T-helper 17 cell (primary cell): ENCODE data around the gene SMARCA4. TPM values are rescaled to one million over a fixed set of nuclear protein-coding genes. Genes with fewer than 3 reads are reported as not detected.
"Not testable (repeated sequence)": the region's sequence is repeated elsewhere in the genome, so short reads cannot be mapped to it uniquely, and the experiment has no call there.

Experiments
- ATAC-seq: fragments of 150-1000 bp; cut with Tn5 transposase; 2 replicates; pipeline ENCODE4 v1.10.0; 2021; ENCODE audit warnings: mild to moderate bottlenecking, moderate library complexity
- DNase-seq, 3 donors: peaks; one replicate each; pipeline versions ENCODE4 v3.0.0 to v3.0.0-alpha.2; 2020 to 2021
- H3K9me3 ChIP-seq: one replicate; pipeline ENCODE4 v1.7.0; 2013; ENCODE audit warnings: low read length, mild to moderate bottlenecking; ENCODE audit not compliant: control insufficient read depth, poor library complexity, severe bottlenecking
- H3K27ac Mint-ChIP-seq: one replicate; pipeline ENCODE4 v1.8.0; 2022; ENCODE audit warnings: mild to moderate bottlenecking, moderate library complexity, mixed read lengths
- H3K27me3 Mint-ChIP-seq: one replicate; pipeline ENCODE4 v1.8.0; 2022; ENCODE audit warnings: mixed read lengths
- H3K36me3 Mint-ChIP-seq: one replicate; pipeline ENCODE4 v1.8.0; 2022; ENCODE audit warnings: low read depth, mixed read lengths
- H3K4me1 Mint-ChIP-seq: one replicate; pipeline ENCODE4 v1.8.0; 2022; ENCODE audit warnings: mild to moderate bottlenecking, mixed read lengths
- H3K4me3 Mint-ChIP-seq: one replicate; pipeline ENCODE4 v1.8.0; 2022; ENCODE audit warnings: mild to moderate bottlenecking, moderate library complexity, mixed read lengths
- total RNA-seq, 4 donors: library from RNA in 2 of 4; stranded (reverse) in 2 of 4; gene quantifications; one replicate each; pipeline ENCODE4 v1.2.3 and lab custom pipeline; 2022 to 2026

Gene SMARCA4
- total RNA-seq, 2 donors from 2014 or later, result 93.9 to 94.0 TPM

DNA sequence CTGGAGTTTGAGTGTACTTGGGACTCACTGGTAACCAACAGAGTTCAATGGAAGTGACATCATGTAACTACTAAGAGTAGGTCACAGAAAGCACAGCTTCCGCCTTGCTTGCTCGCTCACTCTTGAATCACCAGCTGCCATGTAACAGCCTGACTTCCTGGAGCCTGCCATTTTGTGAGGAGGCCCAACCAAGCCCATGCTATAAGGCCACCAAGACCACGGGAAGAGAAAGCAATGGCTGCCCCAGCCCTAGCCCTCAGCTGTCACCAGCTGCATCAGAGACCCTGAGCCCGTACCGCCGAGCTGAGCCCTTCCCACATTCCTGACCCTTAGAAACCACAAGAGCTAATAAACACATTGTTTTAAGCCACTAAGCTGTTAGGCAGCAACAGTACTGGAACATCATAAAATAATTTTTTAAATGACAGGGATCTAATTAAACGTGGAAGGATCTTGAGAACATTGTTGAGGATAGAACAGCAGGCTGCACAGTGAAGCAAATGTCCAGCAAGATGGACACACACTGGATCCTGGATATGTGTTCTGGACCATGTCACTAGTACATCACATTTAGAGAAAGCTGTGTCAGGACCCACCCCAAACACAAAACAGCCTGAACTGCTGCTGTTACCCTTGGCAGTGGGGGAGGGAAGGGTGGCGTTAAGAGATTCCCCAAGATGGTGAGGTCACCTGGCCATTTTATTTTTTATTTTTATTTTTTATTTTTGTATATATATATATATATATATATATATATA is 106.7 kb downstream of the SMARCA4 start:
- ATAC-seq, result no peak
- Mint-ChIP-seq H3K36me3 (no peaks in the 10 kb centered on the region), H3K27ac (no peak overlapping the region), H3K27me3 (no peaks in the 10 kb centered on the region), H3K4me3 (no peak overlapping the region), H3K4me1 (peaks cover 9% of the 10 kb centered on the region)
- no peak for DNase-seq
- no peaks in the 10 kb centered on the region for H3K9me3 ChIP-seq

DNA sequence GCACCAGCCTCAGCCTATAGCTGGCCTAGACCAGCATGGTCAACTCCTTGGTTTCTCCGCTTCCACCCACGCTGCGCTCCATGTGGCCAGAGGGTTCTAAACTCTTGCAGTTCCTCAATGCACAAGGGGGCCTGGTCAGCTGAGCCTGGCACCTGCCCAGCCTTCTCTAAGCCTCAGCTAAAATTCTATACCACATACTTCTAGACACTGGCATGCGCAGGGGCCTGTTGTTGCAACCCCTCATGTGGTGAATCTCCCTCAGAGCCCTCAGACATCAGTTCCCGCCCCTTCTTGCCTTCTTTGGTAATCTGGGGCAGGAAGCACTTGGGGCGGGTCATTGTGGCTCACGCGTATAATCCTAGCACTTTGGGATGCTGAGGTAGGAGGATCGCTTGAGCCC is 108.7 kb downstream of the SMARCA4 start:
- no peaks in the 10 kb centered on the region for H3K36me3 Mint-ChIP-seq
- H3K27ac Mint-ChIP-seq, result peak overlapping the region; percentile 73
- H3K4me3 Mint-ChIP-seq, result no peak overlapping the region
- ATAC-seq, result no peak
- DNase-seq, result no peak
- no peaks in the 10 kb centered on the region for H3K9me3 ChIP-seq
- H3K27me3 Mint-ChIP-seq, result no peaks in the 10 kb centered on the region
- H3K4me1 Mint-ChIP-seq, result peaks cover 12% of the 10 kb centered on the region

DNA sequence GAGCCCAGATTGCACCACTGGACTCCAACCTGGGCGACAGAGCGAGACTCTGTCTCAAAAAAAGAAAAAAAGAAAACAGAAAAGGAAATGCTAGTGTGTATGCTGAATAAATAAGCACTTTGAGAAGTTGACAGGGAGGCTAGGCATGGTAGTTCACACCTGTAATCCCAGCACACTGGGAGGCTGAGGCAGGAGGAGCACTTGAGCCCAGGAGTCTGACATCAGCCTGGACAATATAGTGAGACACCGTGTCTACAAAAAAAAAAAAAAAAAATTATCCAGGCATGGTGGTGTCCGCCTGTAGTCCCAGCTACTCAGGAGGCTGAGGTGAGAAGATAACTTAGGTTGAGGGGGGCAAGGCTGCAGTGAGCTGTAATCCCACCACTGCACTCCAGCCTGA is 109.3 kb downstream of the SMARCA4 start:
- Mint-ChIP-seq H3K4me3 (no peak overlapping the region), H3K4me1 (peaks cover 15% of the 10 kb centered on the region), H3K36me3 (no peaks in the 10 kb centered on the region), H3K27me3 (no peaks in the 10 kb centered on the region), H3K27ac (peak overlapping the region; percentile 73)
- DNase-seq (no peak), ATAC-seq (no peak)
- H3K9me3 ChIP-seq, result no peaks in the 10 kb centered on the region

DNA sequence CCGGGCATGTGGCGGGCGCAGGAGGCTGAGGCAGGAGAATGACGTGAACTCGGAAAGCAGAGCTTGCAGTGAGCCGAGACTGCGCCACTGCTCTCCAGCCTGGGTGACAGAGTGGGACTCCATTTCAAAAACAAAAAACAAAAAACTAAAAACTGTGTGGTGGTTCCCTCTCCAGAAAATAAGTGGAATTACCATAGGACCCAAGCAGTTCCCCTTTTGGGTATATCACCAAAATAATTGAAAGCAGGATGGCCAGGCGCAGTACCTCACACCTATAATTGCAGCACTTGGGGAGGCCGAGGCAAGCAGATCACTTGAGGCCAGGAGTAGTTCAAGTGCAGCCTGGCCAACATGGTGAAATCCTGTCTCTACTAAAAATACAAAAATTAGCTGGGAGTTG is 112.7 kb downstream of the SMARCA4 start:
- ATAC-seq (no peak), DNase-seq (no peak)
- Mint-ChIP-seq H3K27ac (peak overlapping the region; percentile 21), H3K4me3 (no peak overlapping the region), H3K27me3 (no peaks in the 10 kb centered on the region), H3K4me1 (peaks cover 15% of the 10 kb centered on the region), H3K36me3 (no peaks in the 10 kb centered on the region)
- no peaks in the 10 kb centered on the region for H3K9me3 ChIP-seq

DNA sequence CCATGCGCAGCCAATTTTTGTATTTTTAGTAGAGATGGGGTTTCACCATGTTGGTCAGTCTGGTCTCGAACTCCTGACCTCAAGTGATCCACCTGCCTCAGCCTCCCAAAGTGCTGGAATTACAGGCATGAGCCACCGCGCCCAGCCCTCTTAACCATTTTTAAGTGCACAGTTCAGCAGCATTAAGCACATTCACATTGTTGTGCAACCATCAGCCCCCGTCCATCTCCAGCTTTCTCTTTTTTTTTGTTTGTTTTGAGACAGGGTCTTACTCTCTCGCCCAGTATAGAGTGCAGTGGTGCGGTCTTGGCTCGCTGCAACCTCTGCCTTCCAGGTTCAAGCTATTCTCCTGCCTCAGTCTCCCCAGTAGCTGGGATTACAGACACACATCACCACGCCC is 116.0 kb downstream of the SMARCA4 start:
- H3K9me3 ChIP-seq, H3K4me1 Mint-ChIP-seq, ATAC-seq, DNase-seq, H3K4me3 Mint-ChIP-seq, H3K27me3 Mint-ChIP-seq, H3K36me3 Mint-ChIP-seq: not testable (repeated sequence)
- H3K27ac Mint-ChIP-seq, result peak overlapping the region; percentile 63

DNA sequence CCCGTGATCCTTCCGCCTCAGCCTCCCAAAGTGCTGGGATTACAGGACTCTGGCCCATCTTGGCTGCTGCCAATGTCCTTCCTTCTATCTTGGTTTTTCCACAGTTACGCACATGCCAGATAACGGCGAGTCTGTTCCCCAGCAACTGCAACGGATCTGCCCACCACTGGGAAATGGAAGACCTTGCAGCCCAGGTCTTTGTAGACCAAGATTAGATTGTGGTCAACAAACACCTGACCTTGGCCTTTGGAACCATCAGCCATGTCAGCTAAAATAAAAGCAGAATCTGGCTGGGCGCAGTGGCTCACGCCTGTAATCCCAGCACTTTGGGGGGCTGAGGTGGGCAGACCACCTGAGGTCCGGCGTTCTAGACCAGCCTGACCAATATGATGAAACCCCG is 118.1 kb downstream of the SMARCA4 start:
- Mint-ChIP-seq H3K4me3 (no peak overlapping the region), H3K36me3 (no peaks in the 10 kb centered on the region), H3K4me1 (peaks cover 9% of the 10 kb centered on the region), H3K27ac (no peak overlapping the region), H3K27me3 (no peaks in the 10 kb centered on the region)
- DNase-seq, result no peak
- no peaks in the 10 kb centered on the region for H3K9me3 ChIP-seq
- no peak for ATAC-seq

DNA sequence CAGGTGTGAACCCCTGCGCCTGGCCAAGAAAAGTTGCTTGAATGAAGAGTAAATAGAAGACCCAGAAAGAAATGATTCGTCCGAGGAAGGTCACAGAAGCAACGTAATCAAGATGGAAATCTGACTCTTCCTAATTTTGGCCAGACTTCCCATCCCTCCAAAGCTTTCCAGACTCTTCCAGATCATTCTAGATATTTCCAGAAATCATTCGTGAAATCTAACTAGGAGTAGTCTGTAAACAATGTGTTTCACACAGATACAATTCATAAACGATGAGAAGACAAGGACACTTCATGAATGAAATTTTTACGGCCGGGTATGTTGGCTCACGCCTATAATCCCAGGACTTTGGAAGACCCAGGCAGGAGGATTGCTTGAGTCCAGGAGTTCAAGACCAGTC is 119.2 kb downstream of the SMARCA4 start:
- H3K4me1 Mint-ChIP-seq, result peaks cover 8% of the 10 kb centered on the region
- ATAC-seq (no peak), DNase-seq (no peak)
- H3K4me3 Mint-ChIP-seq, result no peak overlapping the region
- H3K36me3 Mint-ChIP-seq, result no peaks in the 10 kb centered on the region
- H3K9me3 ChIP-seq, result no peaks in the 10 kb centered on the region
- H3K27me3 Mint-ChIP-seq, result no peaks in the 10 kb centered on the region
- H3K27ac Mint-ChIP-seq, result no peak overlapping the region

DNA sequence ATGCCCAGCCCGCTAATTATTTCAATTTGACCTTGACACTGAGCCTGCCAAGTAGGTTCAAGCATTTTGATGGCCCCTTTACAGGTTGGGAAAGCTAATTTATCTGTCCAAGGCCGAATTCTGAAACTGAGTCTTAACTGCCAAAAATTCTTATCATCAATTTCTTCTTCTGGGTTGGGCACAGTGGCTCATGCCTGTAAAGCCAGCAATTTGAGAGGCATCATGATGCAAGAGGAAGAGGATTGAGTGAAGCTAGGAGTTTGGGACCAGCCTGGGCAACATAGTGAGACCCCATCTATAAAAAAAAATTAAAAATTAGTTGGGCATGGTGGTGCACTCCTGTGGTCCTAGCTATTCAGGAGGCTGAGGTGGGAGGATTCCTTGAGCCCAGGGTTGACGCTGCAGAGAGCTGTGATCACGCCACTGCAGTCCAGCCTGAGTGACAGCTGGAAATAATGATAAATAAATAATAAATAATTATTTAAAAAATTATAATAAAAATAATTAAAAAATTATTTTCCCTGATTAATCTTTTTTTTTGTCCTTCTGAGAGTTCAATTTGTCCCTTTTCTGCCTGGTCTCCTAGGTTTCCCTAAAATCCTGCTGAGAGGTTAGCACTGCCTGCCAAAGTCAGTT is 127.2 kb downstream of the SMARCA4 start:
- no peak for DNase-seq

DNA sequence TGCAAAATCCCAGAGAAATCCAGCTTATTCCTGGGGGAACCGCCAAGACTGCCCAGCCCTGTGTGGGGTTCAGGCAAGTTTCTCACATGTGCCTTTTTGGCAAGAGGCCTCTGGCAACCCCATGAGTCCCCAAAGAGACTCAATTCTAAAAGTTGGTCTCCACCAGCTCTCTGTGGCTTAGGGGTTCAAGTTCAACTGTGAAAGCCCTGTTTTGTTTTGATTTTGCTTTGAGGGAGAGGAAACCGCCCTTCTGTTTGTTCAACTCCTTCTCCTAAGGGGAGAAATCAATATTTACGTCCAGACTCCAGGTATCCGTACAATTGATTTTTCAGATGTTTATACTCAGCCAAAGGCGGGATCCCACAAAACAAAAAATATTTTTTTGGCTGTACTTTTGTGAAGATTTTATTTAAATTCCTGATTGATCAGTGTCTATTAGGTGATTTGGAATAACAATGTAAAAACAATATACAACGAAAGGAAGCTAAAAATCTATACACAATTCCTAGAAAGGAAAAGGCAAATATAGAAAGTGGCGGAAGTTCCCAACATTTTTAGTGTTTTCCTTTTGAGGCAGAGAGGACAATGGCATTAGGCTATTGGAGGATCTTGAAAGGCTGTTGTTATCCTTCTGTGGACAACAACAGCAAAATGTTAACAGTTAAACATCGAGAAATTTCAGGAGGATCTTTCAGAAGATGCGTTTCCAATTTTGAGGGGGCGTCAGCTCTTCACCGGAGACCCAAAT is 127.8 kb downstream of the SMARCA4 start:
- no peaks in the 10 kb centered on the region for H3K9me3 ChIP-seq
- H3K27ac Mint-ChIP-seq, result peak overlapping the region; percentile 98
- no peaks in the 10 kb centered on the region for H3K36me3 Mint-ChIP-seq
- peaks cover 24% of the 10 kb centered on the region for H3K4me1 Mint-ChIP-seq
- H3K27me3 Mint-ChIP-seq, result no peaks in the 10 kb centered on the region
- DNase-seq (no peak), ATAC-seq (no peak)
- peak overlapping the region; percentile 91 for H3K4me3 Mint-ChIP-seq

More for the DNA sequence above, 127.2 kb downstream of the SMARCA4 start:
- no peak overlapping the region for H3K4me3 Mint-ChIP-seq
- no peaks in the 10 kb centered on the region for H3K36me3 Mint-ChIP-seq
- H3K4me1 Mint-ChIP-seq, result peaks cover 24% of the 10 kb centered on the region
- H3K27me3 Mint-ChIP-seq, result no peaks in the 10 kb centered on the region
- H3K9me3 ChIP-seq, result no peaks in the 10 kb centered on the region
- ATAC-seq, result no peak
- peak overlapping the region; percentile 98 for H3K27ac Mint-ChIP-seq

DNA sequence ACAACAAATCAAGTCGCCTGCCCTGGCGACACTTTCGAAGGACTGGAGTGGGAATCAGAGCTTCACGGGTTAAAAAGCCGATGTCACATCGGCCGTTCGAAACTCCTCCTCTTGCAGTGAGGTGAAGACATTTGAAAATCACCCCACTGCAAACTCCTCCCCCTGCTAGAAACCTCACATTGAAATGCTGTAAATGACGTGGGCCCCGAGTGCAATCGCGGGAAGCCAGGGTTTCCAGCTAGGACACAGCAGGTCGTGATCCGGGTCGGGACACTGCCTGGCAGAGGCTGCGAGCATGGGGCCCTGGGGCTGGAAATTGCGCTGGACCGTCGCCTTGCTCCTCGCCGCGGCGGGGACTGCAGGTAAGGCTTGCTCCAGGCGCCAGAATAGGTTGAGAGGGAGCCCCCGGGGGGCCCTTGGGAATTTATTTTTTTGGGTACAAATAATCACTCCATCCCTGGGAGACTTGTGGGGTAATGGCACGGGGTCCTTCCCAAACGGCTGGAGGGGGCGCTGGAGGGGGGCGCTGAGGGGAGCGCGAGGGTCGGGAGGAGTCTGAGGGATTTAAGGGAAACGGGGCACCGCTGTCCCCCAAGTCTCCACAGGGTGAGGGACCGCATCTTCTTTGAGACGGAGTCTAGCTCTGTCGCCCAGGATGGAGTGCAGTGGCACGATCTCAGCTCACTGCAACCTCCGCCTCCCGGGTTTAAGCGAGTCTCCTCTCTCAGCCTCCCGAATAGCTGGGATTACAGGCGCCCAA is 128.6 kb downstream of the SMARCA4 start, which contains the start of gene LDLR:
TSS of gene LDLR (plus strand) at position 210 of the 760 bp plus-strand sequence. CDS start at position 296, 86 bp downstream.
- DNase-seq (peak; percentile 50 to 63 (median 59)), ATAC-seq (peak; percentile 43)
- Mint-ChIP-seq H3K4me3 (peak within 1 kb of the TSS; percentile 91), H3K36me3 (no peaks in the 10 kb centered on the region), H3K27me3 (no peaks in the 10 kb centered on the region), H3K27ac (peak within 1 kb of the TSS; percentile 98), H3K4me1 (peaks cover 23% of the 10 kb centered on the region)
- no peaks in the 10 kb centered on the region for H3K9me3 ChIP-seq

DNA sequence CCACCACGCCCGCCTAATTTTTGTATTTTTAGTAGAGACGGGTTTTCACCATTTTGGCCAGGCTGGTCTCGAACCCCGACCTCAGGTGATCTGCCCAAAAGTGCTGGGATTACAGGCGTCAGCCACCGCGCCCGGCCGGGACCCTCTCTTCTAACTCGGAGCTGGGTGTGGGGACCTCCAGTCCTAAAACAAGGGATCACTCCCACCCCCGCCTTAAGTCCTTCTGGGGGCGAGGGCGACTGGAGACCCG is 129.1 kb downstream of the SMARCA4 start:
- H3K27me3 Mint-ChIP-seq, DNase-seq, H3K9me3 ChIP-seq, H3K36me3 Mint-ChIP-seq: not testable (repeated sequence)
- peak overlapping the region; percentile 98 for H3K27ac Mint-ChIP-seq
- peaks cover 26% of the 10 kb centered on the region for H3K4me1 Mint-ChIP-seq
- peak overlapping the region; percentile 91 for H3K4me3 Mint-ChIP-seq
- peak; percentile 1 for ATAC-seq

DNA sequence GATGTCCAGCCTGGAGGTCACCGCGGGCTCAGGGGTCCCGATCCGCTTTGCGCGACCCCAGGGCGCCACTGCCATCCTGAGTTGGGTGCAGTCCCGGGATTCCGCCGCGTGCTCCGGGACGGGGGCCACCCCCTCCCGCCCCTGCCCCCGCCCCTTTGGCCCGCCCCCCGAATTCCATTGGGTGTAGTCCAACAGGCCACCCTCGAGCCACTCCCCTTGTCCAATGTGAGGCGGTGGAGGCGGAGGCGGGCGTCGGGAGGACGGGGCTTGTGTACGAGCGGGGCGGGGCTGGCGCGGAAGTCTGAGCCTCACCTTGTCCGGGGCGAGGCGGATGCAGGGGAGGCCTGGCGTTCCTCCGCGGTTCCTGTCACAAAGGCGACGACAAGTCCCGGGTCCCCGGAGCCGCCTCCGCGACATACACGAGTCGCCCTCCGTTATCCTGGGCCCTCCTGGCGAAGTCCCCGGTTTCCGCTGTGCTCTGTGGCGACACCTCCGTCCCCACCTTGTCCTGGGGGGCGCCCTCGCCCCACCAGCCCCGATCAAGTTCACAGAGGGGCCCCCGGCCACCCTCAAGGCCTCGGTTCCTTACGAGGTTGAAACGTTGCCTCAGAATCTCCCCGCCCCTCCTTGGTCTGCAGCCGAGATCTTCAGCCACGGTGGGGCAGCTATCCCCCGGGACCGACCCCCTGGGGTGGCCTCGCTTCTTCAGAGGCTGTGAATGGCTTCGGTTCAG is 129.6 kb downstream of the SMARCA4 start:
- Mint-ChIP-seq H3K27me3 (no peaks in the 10 kb centered on the region), H3K27ac (peak overlapping the region; percentile 98), H3K4me1 (peaks cover 28% of the 10 kb centered on the region), H3K36me3 (no peaks in the 10 kb centered on the region), H3K4me3 (peak overlapping the region; percentile 91)
- no peaks in the 10 kb centered on the region for H3K9me3 ChIP-seq
- DNase-seq (peak; percentile 95 to 96 (median 96)), ATAC-seq (peak; percentile 80)
